Activated gamma-delta T cell treated with anti-CD3 and anti-CD28 coated beads, Interleukin-2, amount 50 U/mL, for 16 hours (primary cell): Measurements from ENCODE around the gene GPR152.

Experiments used
- DNase-seq: peaks from one replicate; pipeline ENCODE4 v3.0.0-alpha.2; 2020; ENCODE audit warnings: low read depth

GPR152 gene

GRCh38 chr11:67452141-67452952 lies at the start of gene GPR152:
TSS of gene GPR152 (minus strand) at chr11:67452729. CDS start at chr11:67452724, 5 bp downstream.
- no peak for DNase-seq

GRCh38 chr11:67501854-67502253 lies 49.3 kb upstream of the GPR152 start:
- no peak for DNase-seq

GRCh38 chr11:67500831-67501715 lies 48.5 kb upstream of the GPR152 start:
- DNase-seq = no peak

- no peak for DNase-seq
Measured at GRCh38 chr11:67500484-67500821, 47.9 kb upstream of the GPR152 start.

- no peak for DNase-seq
Measured at GRCh38 chr11:67499808-67500483, 47.4 kb upstream of the GPR152 start.

GRCh38 chr11:67498544-67498972 lies 46.0 kb upstream of the GPR152 start:
- no peak for DNase-seq

GRCh38 chr11:67497656-67498291 lies 45.2 kb upstream of the GPR152 start:
- DNase-seq = no peak

- no peak for DNase-seq
Measured at GRCh38 chr11:67496113-67496512, 43.6 kb upstream of the GPR152 start.

GRCh38 chr11:67495234-67496005 lies 42.9 kb upstream of the GPR152 start:
- DNase-seq = no peak

GRCh38 chr11:67494371-67495233 lies 42.1 kb upstream of the GPR152 start:
- no peak for DNase-seq

- DNase-seq = no peak
Measured at GRCh38 chr11:67493548-67494370, 41.2 kb upstream of the GPR152 start.

GRCh38 chr11:67492801-67493547 lies 40.4 kb upstream of the GPR152 start:
- DNase-seq = no peak

GRCh38 chr11:67492069-67492727 lies 39.7 kb upstream of the GPR152 start:
- no peak for DNase-seq

- DNase-seq = no peak
Measured at GRCh38 chr11:67491276-67492068, 38.9 kb upstream of the GPR152 start.

- no peak for DNase-seq
Measured at GRCh38 chr11:67490727-67491065, 38.2 kb upstream of the GPR152 start.

- no peak for DNase-seq
Measured at GRCh38 chr11:67489885-67490726, 37.6 kb upstream of the GPR152 start.
